Epidermal melanocyte (primary cell): ENCODE results near the gene CHRNA3.
"Not testable (repeated sequence)": the region's sequence is repeated elsewhere in the genome, so short reads cannot be mapped to it uniquely, and the experiment has no call there.

ENCODE experiments used
- DNase-seq: peaks from one replicate; pipeline ENCODE4 v3.0.0; 2011; ENCODE audit warnings: low spot score; ENCODE audit not compliant: insufficient read length

CHRNA3 gene

DNA sequence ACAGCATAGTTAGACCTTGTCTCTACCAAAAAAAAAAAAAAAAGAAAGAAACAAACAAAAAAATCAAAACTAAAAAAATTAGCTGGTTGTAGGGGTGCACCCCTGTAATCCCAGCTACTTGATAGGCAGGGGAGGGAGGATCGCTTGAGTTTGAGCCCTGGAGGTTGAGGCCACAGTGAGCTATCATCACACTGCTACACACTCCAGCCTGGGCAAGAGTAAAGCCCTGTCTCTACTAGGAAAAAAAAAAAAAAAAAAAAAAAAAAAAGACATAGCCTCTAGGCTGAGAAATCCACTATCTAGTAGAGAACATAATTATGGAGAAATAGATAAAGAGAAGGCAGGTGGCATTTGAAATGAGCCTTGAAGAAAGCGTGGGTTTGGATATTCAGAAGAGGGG is 57.7 kb downstream of the CHRNA3 start:
- DNase-seq: no peak

DNA sequence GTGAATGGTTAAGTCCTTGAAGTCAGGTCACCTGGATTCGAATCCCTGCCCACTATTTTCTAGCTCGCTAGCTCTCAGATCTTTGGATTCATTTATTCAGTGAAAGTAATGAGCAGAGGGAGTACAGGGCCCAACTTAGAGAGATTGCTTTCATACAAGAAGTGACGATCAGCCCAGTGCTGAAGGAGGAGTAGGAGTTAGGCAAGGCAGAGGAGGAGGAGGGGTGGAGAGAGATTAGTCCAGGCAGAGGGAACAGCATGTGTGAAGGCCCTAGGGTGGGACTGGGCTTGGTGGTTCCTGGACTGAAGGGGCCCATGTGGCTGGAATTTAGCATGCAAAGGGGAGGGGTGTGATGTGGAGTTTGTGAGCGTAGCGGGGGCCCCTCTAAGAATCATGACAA is 59.3 kb downstream of the CHRNA3 start:
- no peak for DNase-seq

DNA sequence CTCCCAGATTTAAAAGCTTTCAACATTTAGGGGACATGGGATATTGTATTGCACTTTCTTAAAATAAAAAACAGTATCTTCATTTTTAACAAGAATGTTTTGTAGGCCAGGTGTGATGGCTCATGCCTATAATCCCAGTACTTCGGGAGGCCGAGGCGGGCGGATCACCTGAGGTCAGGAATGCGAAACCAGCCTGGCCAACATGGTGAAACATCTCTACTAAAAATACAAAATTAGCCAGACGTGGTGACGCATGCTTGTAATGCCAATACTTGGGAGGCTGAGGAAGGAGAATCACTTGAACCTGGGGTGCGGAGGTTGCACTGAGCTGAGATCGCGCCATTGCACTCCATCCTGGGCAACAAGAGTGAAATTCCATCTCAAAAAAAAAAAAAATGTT is 60.6 kb downstream of the CHRNA3 start:
- DNase-seq: not testable (repeated sequence)

DNA sequence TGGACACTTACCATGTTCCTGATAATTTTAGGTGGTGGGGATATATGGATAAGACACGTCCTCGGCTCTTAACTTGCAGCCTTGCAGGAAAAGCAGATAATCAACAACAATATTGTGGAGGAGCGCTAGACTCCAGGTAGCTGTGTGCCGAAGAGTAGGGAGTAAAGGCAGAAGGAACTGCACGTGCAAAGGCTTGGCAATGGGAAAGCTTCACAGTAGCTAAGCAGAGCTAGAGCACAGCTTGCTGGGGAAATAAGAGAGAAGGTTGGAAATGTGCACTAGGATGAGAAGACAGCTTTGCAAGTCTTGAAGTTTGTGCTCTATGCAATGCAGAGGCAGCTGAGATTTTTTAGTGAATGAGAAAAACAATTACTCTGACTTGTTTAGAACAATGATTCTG is 68.2 kb downstream of the CHRNA3 start:
- DNase-seq: no peak

DNA sequence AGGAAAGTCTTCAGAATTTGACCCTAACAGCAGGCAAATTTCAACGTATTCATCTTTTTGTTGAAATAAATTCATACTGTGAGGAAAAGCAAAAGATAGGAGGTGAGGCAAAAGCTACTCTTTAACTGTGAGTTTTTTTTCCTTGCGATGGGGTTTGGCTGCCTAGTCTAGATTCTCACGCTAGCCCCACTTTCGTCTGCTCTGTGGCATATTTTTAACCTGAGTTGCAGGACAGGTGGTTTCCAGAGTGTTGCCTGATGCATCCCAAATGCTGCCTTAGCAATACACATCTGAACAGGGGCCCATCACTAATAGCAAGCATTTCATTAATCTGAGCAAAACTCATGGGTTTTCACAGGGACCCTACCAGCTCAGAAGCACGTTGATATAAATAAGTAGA is 68.9 kb downstream of the CHRNA3 start:
- no peak for DNase-seq

DNA sequence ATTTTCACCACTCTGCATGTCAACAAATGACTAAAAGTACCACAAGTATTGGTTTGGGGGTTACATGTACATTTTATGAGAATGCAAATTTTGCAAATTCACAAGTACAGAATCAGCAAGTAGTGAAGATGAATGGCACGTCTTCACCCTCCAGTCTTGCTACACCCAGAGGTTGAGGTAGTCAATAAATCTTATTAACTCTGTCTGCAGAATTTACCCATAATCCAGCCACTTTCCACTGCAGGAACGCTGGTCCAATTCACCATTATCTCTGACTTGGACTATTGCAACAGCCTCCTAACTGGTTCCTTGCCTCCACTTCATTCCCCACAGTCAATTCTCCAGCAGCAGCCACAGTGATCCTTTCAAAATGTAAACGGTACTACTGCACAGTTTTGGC is 70.0 kb downstream of the CHRNA3 start:
- DNase-seq: no peak

DNA sequence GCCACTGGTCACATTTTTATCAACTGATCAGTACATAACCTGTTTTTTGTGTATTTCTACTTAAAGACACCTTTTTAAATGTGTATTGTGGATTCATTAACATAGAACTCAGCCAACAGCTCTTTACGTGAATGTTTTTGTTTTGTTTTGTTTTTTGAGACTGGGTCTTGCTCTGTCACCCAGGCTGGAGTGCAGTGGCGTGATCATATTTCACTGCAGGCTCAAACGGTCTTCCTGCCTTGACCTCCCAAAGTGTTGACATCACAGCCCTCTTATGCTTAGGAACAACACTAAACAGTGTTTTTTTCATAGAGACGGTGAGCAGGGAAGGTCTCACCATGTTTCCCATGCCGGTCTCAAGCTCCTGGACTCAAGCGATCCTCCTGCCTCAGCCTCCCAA is 70.6 kb downstream of the CHRNA3 start:
- no peak for DNase-seq
